Endothelial cell (in vitro differentiated cells): Measurements from ENCODE around the gene MTX3. TPM values are rescaled to one million over a fixed set of nuclear protein-coding genes. Genes with fewer than 3 reads are reported as not detected.

Source experiments
- DNase-seq: peaks from one replicate; pipeline ENCODE4 v3.0.0; 2021; ENCODE audit warnings: low spot score
- H3K27ac Mint-ChIP-seq: one replicate; pipeline ENCODE4 v1.8.0; 2021; ENCODE audit warnings: mixed read lengths, inconsistent platforms; ENCODE audit not compliant: unreplicated experiment
- H3K27me3 Mint-ChIP-seq: one replicate; pipeline ENCODE4 v1.8.0; 2021; ENCODE audit warnings: mild to moderate bottlenecking, moderate library complexity, mixed read lengths, inconsistent platforms; ENCODE audit not compliant: unreplicated experiment
- H3K36me3 Mint-ChIP-seq: one replicate; pipeline ENCODE4 v1.8.0; 2021; ENCODE audit warnings: mild to moderate bottlenecking, low read depth, mixed read lengths, inconsistent platforms; ENCODE audit not compliant: unreplicated experiment
- H3K4me1 Mint-ChIP-seq: one replicate; pipeline ENCODE4 v1.8.0; 2021; ENCODE audit warnings: mild to moderate bottlenecking, mixed read lengths, inconsistent platforms; ENCODE audit not compliant: unreplicated experiment
- H3K4me3 Mint-ChIP-seq: one replicate; pipeline ENCODE4 v1.8.0; 2021; ENCODE audit warnings: mild to moderate bottlenecking, mixed read lengths, inconsistent platforms; ENCODE audit not compliant: unreplicated experiment
- H3K9me3 Mint-ChIP-seq: one replicate; pipeline ENCODE4 v1.8.0; 2021; ENCODE audit warnings: mixed read lengths, inconsistent platforms; ENCODE audit not compliant: unreplicated experiment
- CTCF ChIP-seq: fragments of 200-600 bp; sonication (generic); IDR thresholded peaks from one replicate; pipeline ENCODE4 v1.5.0; 2021; ENCODE audit warnings: antibody characterized with exemption; ENCODE audit not compliant: unreplicated experiment
- total RNA-seq: library from RNA; stranded (reverse); fragmentation: NEBNext Ultra II Directional; extraction: Animal tissue kit (Norgen Biotek cat#: 25700); gene quantifications from one replicate; pipeline ENCODE4 v1.2.1, GENCODE V29; 2021; ENCODE audit not compliant: unreplicated experiment

Gene MTX3
- total RNA-seq, 1 donor from 2014 or later, result 13.1 TPM

GRCh38 chr5:80034962-80035821 is 44.1 kb upstream of the MTX3 start, which contains the start of gene THBS4:
TSS of gene THBS4 (plus strand) at chr5:80035348. CDS start at chr5:80035538, 190 bp downstream.
- Mint-ChIP-seq H3K4me3 (peak within 1 kb of the TSS; percentile 82), H3K9me3 (no peaks in the 10 kb centered on the region), H3K4me1 (no peaks in the 10 kb centered on the region), H3K36me3 (no peaks in the 10 kb centered on the region), H3K27me3 (no peaks in the 10 kb centered on the region), H3K27ac (no peak within 1 kb of the TSS)
- TF ChIP-seq CTCF, result no peak
- peak; percentile 20 for DNase-seq

- DNase-seq, result no peak
- TF ChIP-seq CTCF, result no peak
- H3K9me3 Mint-ChIP-seq, result no peaks in the 10 kb centered on the region
- H3K27ac Mint-ChIP-seq, result no peak overlapping the region
- H3K4me1 Mint-ChIP-seq, result no peaks in the 10 kb centered on the region
- no peaks in the 10 kb centered on the region for H3K27me3 Mint-ChIP-seq
- H3K36me3 Mint-ChIP-seq, result no peaks in the 10 kb centered on the region
- H3K4me3 Mint-ChIP-seq, result peak overlapping the region; percentile 82
Observed at GRCh38 chr5:80034559-80034958, 43.5 kb upstream of the MTX3 start.

GRCh38 chr5:80033513-80033912 is 42.5 kb upstream of the MTX3 start:
- Mint-ChIP-seq H3K4me1 (no peaks in the 10 kb centered on the region), H3K4me3 (no peak overlapping the region), H3K36me3 (no peaks in the 10 kb centered on the region), H3K27ac (no peak overlapping the region), H3K9me3 (no peaks in the 10 kb centered on the region), H3K27me3 (no peaks in the 10 kb centered on the region)
- no peak for DNase-seq
- TF ChIP-seq CTCF, result no peak

- no peak for TF ChIP-seq CTCF
- DNase-seq, result no peak
- Mint-ChIP-seq H3K4me1 (no peaks in the 10 kb centered on the region), H3K36me3 (no peaks in the 10 kb centered on the region), H3K27ac (no peak overlapping the region), H3K27me3 (no peaks in the 10 kb centered on the region), H3K9me3 (no peaks in the 10 kb centered on the region), H3K4me3 (no peak overlapping the region)
Observed at GRCh38 chr5:80031109-80031508, 40.0 kb upstream of the MTX3 start.

GRCh38 chr5:80026841-80027240 is 35.8 kb upstream of the MTX3 start:
- Mint-ChIP-seq H3K9me3 (no peaks in the 10 kb centered on the region), H3K4me1 (no peaks in the 10 kb centered on the region), H3K36me3 (no peaks in the 10 kb centered on the region), H3K27ac (no peak overlapping the region), H3K4me3 (no peak overlapping the region), H3K27me3 (no peaks in the 10 kb centered on the region)
- no peak for DNase-seq
- no peak for TF ChIP-seq CTCF
